ENCODE measurements around the gene RAB1A.
"Not testable (repeated sequence)": the region's sequence is repeated elsewhere in the genome, so short reads cannot be mapped to it uniquely, and the experiment has no call there.

Gene RAB1A

DNA sequence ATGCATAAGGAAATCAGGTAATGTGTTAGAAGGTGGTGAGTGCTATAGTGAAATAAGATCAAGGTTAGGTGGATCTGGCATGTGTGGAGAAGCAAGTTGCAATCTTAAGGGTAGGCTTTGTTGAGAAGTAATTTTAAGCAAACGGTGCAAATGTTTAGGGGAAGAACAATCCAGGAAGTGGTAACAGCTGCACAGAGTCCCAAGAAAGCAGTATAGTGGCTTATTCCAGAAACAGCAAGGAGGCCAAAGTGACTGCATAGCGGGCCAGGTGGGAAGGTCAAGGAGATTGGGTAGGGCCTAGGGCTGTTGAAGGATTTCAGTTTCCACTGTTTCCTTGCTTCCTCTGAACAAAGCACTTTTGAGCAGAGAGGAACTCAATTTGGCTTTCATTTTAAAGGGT is 30.0 kb upstream of the RAB1A start:
- no peaks in the 10 kb centered on the region for H3K27me3 ChIP-seq (ENCODE audit: control insufficient read depth, insufficient read depth, low read length)
- no peak overlapping the region for H3K27ac ChIP-seq (ENCODE audit: low read length)
- H3K36me3 ChIP-seq (ENCODE audit: control insufficient read depth, low read depth, low read length), result no peaks in the 10 kb centered on the region
- H3K9ac ChIP-seq (ENCODE audit: low read length), result no peak overlapping the region
- H3K4me3 ChIP-seq (ENCODE audit: low read length), result no peak overlapping the region
- H3K4me1 ChIP-seq (ENCODE audit: control insufficient read depth, low read depth, low read length), result no peaks in the 10 kb centered on the region
- H3K9me3 ChIP-seq (ENCODE audit: control insufficient read depth, low read depth, low read length), result no peaks in the 10 kb centered on the region

DNA sequence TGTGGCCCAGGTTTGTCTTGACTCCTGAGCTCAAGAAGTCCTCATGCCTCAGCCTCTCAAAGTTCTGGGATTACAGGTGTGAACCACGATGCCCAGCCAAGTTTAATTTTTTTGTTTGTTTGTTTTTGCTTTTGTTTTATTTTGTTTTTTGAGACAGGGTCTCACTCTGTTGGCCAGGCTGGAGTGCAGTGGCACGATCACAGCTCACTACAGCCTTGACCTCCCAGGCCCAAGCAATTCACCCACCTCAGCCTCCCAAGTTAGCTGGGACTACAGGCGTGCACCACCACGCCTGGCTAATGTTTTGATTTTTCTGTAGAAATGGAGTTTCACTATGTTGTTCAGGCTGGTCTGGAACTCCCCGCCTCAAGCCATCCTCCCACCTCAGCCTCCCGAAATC is 29.4 kb upstream of the RAB1A start:
- Histone ChIP-seq H3K9me3 (ENCODE audit: control insufficient read depth, low read depth, low read length) (no peaks in the 10 kb centered on the region), H3K27ac (ENCODE audit: low read length) (no peak overlapping the region), H3K4me3 (ENCODE audit: low read length) (no peak overlapping the region), H3K36me3 (ENCODE audit: control insufficient read depth, low read depth, low read length) (no peaks in the 10 kb centered on the region), H3K4me1 (ENCODE audit: control insufficient read depth, low read depth, low read length) (no peaks in the 10 kb centered on the region), H3K9ac (ENCODE audit: low read length) (no peak overlapping the region), H3K27me3 (ENCODE audit: control insufficient read depth, insufficient read depth, low read length) (no peaks in the 10 kb centered on the region)

DNA sequence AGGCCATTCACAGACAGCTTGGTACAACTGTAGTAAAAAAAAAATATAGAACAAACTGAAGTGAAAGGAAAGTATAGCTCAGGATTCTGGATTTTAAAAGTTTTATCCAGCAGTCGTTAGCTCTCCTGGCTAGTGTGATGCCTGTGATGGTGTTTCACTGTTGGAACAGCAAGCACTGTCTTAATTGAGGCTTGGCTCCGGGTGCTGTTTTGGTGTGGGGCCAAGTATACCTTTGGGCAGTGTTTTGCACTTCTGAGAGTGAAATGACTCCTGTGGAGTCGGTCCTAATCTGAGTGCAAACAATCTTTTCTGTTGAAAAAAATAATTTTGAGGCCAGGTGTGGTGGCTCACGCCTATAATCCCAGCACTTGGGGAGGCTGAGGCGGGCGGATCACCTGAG is 28.7 kb upstream of the RAB1A start:
- Histone ChIP-seq H3K27me3 (ENCODE audit: control insufficient read depth, insufficient read depth, low read length) (no peaks in the 10 kb centered on the region), H3K4me3 (ENCODE audit: low read length) (no peak overlapping the region), H3K36me3 (ENCODE audit: control insufficient read depth, low read depth, low read length) (no peaks in the 10 kb centered on the region), H3K4me1 (ENCODE audit: control insufficient read depth, low read depth, low read length) (no peaks in the 10 kb centered on the region), H3K9me3 (ENCODE audit: control insufficient read depth, low read depth, low read length) (no peaks in the 10 kb centered on the region), H3K27ac (ENCODE audit: low read length) (no peak overlapping the region), H3K9ac (ENCODE audit: low read length) (no peak overlapping the region)

DNA sequence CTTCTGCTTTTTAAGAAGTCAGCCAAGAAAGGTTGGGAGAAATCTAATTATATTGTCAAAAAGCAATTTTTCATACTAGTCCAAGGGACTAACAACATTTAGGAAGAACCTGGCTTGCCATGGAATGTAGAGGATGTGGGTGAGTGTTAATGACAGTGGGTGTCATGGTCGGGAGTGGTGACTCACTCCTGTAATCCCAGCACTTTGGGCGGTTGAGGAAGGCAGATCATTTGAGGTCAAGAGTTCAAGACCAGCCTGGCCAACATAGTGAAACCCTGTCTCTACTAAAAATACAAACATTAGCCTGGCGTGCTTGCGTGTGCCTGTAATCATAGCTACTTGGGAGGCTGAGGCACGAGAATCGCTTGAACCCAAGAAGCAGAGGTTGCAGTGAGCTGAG is 27.9 kb upstream of the RAB1A start:
- not testable (repeated sequence) for H3K4me1 ChIP-seq (ENCODE audit: control insufficient read depth, low read depth, low read length); H3K4me3 ChIP-seq (ENCODE audit: low read length); H3K27ac ChIP-seq (ENCODE audit: low read length); H3K9ac ChIP-seq (ENCODE audit: low read length); H3K36me3 ChIP-seq (ENCODE audit: control insufficient read depth, low read depth, low read length); H3K27me3 ChIP-seq (ENCODE audit: control insufficient read depth, insufficient read depth, low read length); H3K9me3 ChIP-seq (ENCODE audit: control insufficient read depth, low read depth, low read length)

DNA sequence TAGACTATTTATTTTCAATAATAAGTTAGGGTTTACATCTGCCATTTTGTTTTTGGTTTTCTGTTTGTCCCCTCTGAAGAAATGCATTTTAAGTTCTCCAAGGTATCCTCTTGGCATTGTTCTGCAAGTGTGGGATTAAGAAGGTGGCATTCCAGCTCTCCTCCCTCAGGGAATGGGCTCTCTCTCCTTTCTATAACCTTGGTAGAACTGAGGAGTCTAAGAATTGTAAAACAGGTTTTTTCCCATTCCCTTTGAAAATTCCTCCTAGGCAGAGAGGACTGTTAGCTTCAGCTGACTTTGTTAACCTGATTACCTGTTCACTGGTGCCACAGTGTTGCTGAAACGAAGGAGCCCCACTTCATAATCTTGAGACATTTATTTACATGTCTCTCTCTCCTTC is 26.1 kb upstream of the RAB1A start:
- no peaks in the 10 kb centered on the region for H3K9me3 ChIP-seq (ENCODE audit: control insufficient read depth, low read depth, low read length)
- H3K27me3 ChIP-seq (ENCODE audit: control insufficient read depth, insufficient read depth, low read length), result no peaks in the 10 kb centered on the region
- H3K36me3 ChIP-seq (ENCODE audit: control insufficient read depth, low read depth, low read length), result no peaks in the 10 kb centered on the region
- H3K27ac ChIP-seq (ENCODE audit: low read length), result no peak overlapping the region
- H3K4me1 ChIP-seq (ENCODE audit: control insufficient read depth, low read depth, low read length), result no peaks in the 10 kb centered on the region
- no peak overlapping the region for H3K9ac ChIP-seq (ENCODE audit: low read length)
- no peak overlapping the region for H3K4me3 ChIP-seq (ENCODE audit: low read length)

DNA sequence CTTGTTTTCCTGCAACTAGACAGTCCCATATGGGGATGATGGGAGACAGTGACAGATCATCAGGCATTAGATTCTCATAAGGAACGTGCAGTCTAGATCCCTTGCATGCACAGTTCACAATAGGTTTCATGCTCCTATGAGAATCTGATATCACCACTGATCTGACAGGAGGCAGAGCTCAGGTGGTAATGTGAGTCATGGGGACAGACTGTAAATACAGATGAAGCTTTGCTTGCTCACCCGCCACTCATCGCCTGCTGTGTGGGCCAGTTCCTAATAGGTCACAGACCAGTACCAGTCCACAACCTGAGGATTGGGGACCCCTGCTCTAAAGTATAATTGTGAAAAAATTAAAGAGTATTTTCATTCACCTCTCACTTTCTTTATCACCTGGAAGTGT is 23.6 kb upstream of the RAB1A start:
- Histone ChIP-seq H3K27ac (ENCODE audit: low read length) (no peak overlapping the region), H3K4me3 (ENCODE audit: low read length) (no peak overlapping the region), H3K36me3 (ENCODE audit: control insufficient read depth, low read depth, low read length) (no peaks in the 10 kb centered on the region), H3K4me1 (ENCODE audit: control insufficient read depth, low read depth, low read length) (no peaks in the 10 kb centered on the region), H3K9ac (ENCODE audit: low read length) (no peak overlapping the region), H3K9me3 (ENCODE audit: control insufficient read depth, low read depth, low read length) (no peaks in the 10 kb centered on the region), H3K27me3 (ENCODE audit: control insufficient read depth, insufficient read depth, low read length) (no peaks in the 10 kb centered on the region)

DNA sequence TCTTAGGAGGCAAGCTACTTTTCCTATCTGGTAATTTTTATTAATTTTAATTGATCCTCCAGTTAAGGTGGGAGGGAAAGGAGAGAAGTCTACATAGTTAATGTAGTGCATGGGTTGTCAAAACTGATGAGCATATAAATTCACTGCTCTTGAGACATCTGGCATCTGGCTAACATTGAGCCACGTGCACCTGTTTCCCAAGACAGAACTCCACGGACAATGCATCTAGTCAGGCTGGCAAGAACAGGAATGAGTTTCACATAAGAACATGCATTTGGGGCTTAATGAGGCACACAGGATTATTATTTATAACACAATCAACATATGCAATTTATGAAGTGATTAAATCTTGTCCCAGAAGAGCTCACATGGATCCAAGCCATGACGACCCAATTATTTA is 16.2 kb upstream of the RAB1A start:
- H3K4me1 ChIP-seq (ENCODE audit: control insufficient read depth, low read depth, low read length), result no peaks in the 10 kb centered on the region
- H3K9me3 ChIP-seq (ENCODE audit: control insufficient read depth, low read depth, low read length), result no peaks in the 10 kb centered on the region

DNA sequence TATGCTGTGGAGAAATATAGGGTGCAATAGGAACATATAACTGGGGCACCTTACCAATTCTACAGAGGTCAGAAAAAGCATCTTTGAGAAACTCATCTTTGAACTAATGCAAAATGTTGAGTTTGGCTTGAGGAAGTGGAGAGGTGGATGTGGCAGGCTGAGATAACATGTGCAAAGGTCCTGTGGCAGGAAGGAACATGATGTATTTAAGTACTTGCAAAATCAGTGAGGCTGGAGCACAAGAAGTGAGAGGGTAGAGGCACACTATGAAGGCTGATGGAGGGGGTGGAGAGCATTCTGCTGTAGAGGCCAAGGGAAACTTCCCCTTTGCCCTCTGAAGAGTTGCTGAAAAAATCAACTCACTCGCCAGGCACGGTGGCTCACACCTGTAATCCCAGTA is 14.7 kb upstream of the RAB1A start:
- Histone ChIP-seq H3K4me3 (ENCODE audit: low read length) (no peak overlapping the region), H3K9ac (ENCODE audit: low read length) (no peak overlapping the region), H3K27ac (ENCODE audit: low read length) (no peak overlapping the region), H3K9me3 (ENCODE audit: control insufficient read depth, low read depth, low read length) (no peaks in the 10 kb centered on the region), H3K27me3 (ENCODE audit: control insufficient read depth, insufficient read depth, low read length) (no peaks in the 10 kb centered on the region), H3K36me3 (ENCODE audit: control insufficient read depth, low read depth, low read length) (no peaks in the 10 kb centered on the region), H3K4me1 (ENCODE audit: control insufficient read depth, low read depth, low read length) (no peaks in the 10 kb centered on the region)

More for the DNA sequence above, 16.2 kb upstream of the RAB1A start:
- no peak overlapping the region for H3K9ac ChIP-seq (ENCODE audit: low read length)
- H3K27me3 ChIP-seq (ENCODE audit: control insufficient read depth, insufficient read depth, low read length), result no peaks in the 10 kb centered on the region
- no peak overlapping the region for H3K27ac ChIP-seq (ENCODE audit: low read length)
- H3K4me3 ChIP-seq (ENCODE audit: low read length), result no peak overlapping the region
- no peaks in the 10 kb centered on the region for H3K36me3 ChIP-seq (ENCODE audit: control insufficient read depth, low read depth, low read length)

DNA sequence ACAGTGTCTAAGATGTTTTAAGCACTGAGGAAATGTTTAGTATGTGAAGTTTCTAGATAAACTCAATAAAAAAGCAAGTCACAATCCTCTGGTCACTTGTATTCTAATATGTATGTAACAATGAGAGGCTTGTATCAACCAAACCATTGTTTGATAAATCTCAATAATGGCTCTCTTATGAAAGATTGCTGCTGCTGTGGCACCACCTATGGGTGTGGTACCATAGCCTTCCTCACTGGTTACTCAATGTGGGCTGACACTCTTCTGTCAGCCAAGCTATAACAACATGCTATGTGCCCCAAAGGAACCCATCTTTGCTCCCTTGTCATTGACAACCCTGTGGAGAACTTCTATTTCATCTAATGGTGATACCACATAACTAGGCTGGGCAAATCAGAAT is 12.6 kb upstream of the RAB1A start:
- no peak overlapping the region for H3K9ac ChIP-seq (ENCODE audit: low read length)
- no peaks in the 10 kb centered on the region for H3K4me1 ChIP-seq (ENCODE audit: control insufficient read depth, low read depth, low read length)
- no peaks in the 10 kb centered on the region for H3K36me3 ChIP-seq (ENCODE audit: control insufficient read depth, low read depth, low read length)

DNA sequence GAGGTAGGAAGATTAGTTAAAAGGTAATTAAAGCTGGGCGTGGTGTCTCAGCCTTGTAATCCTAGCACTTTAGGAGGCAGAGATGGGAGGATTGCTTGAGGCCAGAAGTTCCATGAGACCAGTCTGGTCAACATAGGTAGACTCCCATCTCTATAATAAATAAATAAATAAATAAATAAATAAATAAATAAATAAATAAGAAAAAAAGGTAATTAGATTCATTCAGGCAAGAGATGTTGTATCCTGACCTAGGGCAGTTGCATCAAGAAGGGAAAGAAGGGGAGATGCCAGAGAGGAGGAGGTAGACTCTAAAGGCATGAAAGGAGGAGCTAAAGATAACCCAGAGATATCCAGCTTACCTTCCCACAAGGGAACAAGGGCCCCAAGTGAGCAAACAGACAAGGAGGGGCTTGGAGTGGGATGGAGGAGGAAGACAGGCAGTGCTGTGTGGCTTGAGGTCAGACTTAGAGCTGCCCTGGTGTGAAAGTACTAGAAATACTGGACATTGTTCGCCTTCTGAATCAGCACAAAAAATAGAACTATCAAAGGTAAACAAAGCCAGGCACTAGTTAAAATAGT is 7.4 kb upstream of the RAB1A start:
- Histone ChIP-seq H3K9me3 (ENCODE audit: control insufficient read depth, low read depth, low read length) (no peaks in the 10 kb centered on the region), H3K27ac (ENCODE audit: low read length) (no peak overlapping the region), H3K9ac (ENCODE audit: low read length) (no peak overlapping the region), H3K4me3 (ENCODE audit: low read length) (no peak overlapping the region), H3K4me1 (ENCODE audit: control insufficient read depth, low read depth, low read length) (no peaks in the 10 kb centered on the region), H3K27me3 (ENCODE audit: control insufficient read depth, insufficient read depth, low read length) (no peaks in the 10 kb centered on the region), H3K36me3 (ENCODE audit: control insufficient read depth, low read depth, low read length) (no peaks in the 10 kb centered on the region)

More for the DNA sequence above, 12.6 kb upstream of the RAB1A start:
- H3K4me3 ChIP-seq (ENCODE audit: low read length), result no peak overlapping the region
- H3K27me3 ChIP-seq (ENCODE audit: control insufficient read depth, insufficient read depth, low read length), result no peaks in the 10 kb centered on the region
- H3K27ac ChIP-seq (ENCODE audit: low read length), result no peak overlapping the region
- no peaks in the 10 kb centered on the region for H3K9me3 ChIP-seq (ENCODE audit: control insufficient read depth, low read depth, low read length)

DNA sequence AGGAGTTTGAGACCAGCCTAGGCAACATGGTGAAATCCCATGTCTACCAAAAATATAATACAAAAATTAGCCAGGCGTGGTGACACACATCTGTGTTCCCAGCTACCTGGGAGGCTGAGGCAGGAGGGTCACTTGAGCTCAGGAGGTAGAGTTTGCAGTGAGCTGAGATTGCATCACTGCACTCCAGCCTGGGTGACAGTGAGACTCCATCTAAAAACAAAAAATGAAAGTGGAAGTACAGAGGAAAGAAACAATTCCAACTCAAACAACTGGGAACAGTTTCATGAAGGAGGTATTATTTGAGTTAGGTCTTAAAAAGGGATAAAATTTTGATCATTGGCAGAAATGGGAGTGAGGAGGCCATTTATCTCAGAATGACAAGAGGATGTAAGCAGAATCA is 6.3 kb upstream of the RAB1A start:
- H3K27ac ChIP-seq (ENCODE audit: low read length), result no peak overlapping the region

DNA sequence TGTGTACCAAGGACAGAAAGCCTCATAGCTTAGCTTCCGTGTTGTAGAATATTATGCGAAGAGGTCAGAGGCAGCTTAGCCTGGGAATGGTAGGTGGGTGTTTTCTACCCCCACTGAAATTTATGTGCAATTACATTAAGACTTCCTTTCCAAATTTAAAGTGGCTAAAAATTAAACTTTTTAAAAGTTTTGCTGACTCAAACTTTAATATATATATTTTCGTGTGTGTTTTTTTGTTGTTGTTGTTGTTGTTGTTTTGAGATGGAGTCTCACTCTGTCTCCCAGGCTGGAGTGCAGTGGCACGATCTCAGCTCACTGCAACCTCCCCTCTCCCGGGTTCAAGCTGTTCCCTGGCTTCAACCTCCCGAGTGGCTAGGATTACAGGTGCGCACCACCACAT is 4.3 kb upstream of the RAB1A start:
- H3K9ac ChIP-seq (ENCODE audit: low read length), result no peak overlapping the region
- no peaks in the 10 kb centered on the region for H3K36me3 ChIP-seq (ENCODE audit: control insufficient read depth, low read depth, low read length)
- H3K27ac ChIP-seq (ENCODE audit: low read length), result no peak overlapping the region
- H3K4me3 ChIP-seq (ENCODE audit: low read length), result no peak overlapping the region
- no peaks in the 10 kb centered on the region for H3K9me3 ChIP-seq (ENCODE audit: control insufficient read depth, low read depth, low read length)
- H3K4me1 ChIP-seq (ENCODE audit: control insufficient read depth, low read depth, low read length), result peaks cover 3% of the 10 kb centered on the region
- no peaks in the 10 kb centered on the region for H3K27me3 ChIP-seq (ENCODE audit: control insufficient read depth, insufficient read depth, low read length)

More for the DNA sequence above, 6.3 kb upstream of the RAB1A start:
- no peak overlapping the region for H3K9ac ChIP-seq (ENCODE audit: low read length)
- H3K4me3 ChIP-seq (ENCODE audit: low read length), result no peak overlapping the region
- H3K27me3 ChIP-seq (ENCODE audit: control insufficient read depth, insufficient read depth, low read length), result no peaks in the 10 kb centered on the region
- no peaks in the 10 kb centered on the region for H3K9me3 ChIP-seq (ENCODE audit: control insufficient read depth, low read depth, low read length)
- peaks cover 1% of the 10 kb centered on the region for H3K4me1 ChIP-seq (ENCODE audit: control insufficient read depth, low read depth, low read length)
- H3K36me3 ChIP-seq (ENCODE audit: control insufficient read depth, low read depth, low read length), result no peaks in the 10 kb centered on the region
